ENCODE results near the gene CATSPERE.

DNA sequence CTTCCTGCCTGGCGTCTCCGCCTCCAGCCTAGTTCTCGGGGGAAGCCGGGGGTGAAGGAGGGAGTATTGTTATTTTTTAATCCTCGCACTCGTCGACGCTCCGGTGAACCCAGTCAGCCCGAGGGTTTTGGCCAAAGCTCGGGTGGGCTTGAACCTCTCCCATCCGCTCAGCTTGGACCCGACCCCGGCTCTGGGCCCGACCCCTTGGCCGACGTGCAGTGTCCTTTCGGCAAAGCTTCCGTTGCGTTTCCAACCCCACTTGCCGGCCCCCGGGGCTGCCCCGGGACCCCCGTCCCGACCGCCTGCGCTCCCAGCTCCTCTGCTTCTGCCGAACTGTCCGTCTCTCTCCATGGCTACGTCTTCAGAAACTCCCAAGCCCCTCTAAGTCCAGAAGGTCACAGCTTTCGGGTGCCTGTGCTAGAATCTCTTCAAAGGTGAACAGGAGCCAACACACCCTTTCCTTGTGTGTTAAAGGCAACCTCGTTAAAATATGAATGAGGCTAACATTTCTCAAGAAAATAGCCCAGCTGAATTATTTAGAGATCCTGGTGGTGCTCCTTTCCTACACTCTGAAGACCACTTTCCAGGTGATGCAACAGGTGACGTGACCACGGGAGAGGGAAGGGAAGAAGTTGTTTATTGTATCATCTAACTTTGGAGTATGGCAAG, 192.5 kb downstream of the CATSPERE start:
- TF ChIP-seq, protein P1, sequence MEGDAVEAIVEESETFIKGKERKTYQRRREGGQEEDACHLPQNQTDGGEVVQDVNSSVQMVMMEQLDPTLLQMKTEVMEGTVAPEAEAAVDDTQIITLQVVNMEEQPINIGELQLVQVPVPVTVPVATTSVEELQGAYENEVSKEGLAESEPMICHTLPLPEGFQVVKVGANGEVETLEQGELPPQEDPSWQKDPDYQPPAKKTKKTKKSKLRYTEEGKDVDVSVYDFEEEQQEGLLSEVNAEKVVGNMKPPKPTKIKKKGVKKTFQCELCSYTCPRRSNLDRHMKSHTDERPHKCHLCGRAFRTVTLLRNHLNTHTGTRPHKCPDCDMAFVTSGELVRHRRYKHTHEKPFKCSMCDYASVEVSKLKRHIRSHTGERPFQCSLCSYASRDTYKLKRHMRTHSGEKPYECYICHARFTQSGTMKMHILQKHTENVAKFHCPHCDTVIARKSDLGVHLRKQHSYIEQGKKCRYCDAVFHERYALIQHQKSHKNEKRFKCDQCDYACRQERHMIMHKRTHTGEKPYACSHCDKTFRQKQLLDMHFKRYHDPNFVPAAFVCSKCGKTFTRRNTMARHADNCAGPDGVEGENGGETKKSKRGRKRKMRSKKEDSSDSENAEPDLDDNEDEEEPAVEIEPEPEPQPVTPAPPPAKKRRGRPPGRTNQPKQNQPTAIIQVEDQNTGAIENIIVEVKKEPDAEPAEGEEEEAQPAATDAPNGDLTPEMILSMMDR (IDR thresholded peaks at IDR 0.05), result no peak
- TF ChIP-seq POLR2A (IDR thresholded peaks at IDR 0.05), result no peak
- no peak for TF ChIP-seq POLR2AphosphoS5 (IDR thresholded peaks at IDR 0.05)

Measured in prostate gland (tissue), 2 donors.